GM18907 (cell line): ENCODE results near the gene CACNG4.

ENCODE experiments used
- ATAC-seq: cut with Tn5 transposase; IDR thresholded peaks from one replicate; pipeline ENCODE4 v1.9.1; 2021; ENCODE audit warnings: mild to moderate bottlenecking, moderate library complexity; ENCODE audit not compliant: unreplicated experiment

CACNG4 gene

DNA sequence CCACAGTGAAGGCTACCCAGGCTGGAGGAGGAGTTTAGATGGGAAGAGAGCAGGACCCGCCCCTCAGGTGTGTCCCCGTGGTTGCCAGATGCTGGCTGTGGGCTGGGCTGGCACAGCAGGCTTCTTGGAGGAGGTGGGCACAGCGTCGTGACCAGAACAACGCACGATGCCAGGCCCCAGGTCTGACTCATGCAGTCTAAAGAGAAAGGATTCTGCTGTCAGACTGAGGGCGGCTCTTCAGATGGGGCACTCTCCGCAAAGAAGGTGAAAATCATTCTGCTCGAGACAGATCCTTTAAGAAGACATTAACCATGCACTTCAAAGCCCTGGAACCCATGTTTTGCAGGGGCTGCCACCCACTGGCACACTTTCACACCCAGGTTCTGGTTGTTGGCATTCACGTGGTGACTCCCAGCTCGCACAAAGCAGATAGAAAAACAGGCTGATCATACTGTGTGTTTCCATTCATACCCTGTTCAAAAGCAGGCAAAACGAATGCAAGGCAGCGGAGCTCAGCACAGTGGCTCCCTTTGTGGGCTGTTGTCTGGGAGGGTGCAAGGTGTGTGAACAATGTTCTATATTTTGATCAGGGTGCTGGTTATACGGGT lies 19.0 kb downstream of the CACNG4 start:
- no peak for ATAC-seq

DNA sequence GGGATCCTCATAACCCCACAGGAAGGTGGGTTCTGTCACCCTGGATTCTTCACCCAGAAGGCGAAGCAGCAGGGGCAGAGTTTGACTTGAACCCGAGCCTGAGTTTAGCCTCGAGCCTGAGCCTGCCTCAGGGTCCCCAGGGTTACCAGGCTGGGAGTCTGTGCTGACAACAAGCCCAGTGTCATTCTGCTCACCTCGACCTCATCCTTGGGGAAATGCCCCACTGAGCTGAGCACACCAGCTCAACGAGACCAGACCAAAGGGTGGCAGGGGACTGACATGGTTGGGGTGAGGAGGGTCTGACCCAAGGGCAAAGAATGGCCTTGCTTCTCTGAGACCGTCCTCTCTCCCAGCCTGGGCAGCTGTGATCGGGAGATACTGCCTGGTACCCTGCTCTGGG lies 20.2 kb downstream of the CACNG4 start:
- ATAC-seq = no peak

GRCh38 chr17:66985338-66986237 lies 21.1 kb downstream of the CACNG4 start:
- peak; percentile 48 for ATAC-seq

DNA sequence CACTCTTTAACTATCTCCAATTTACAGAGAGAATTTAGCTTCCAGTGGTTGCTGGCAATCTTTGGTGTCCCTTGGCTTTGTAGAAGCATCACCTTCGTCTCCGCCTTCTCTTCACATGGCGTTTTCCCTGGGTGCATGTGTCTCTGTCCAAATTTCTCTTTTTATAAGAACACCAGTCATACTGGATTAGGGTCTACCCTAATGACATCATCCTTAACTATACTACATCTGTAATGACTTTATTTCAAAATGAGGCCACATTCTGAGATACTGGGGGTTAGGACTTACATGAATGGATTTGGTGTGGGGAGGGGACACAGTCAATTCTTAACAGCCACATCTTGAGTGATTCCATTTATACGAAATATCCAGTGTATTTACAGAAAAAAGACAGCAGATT lies 22.2 kb downstream of the CACNG4 start:
- ATAC-seq = no peak

- ATAC-seq = no peak
Observed at GRCh38 chr17:66987059-66987616, 22.6 kb downstream of the CACNG4 start.

DNA sequence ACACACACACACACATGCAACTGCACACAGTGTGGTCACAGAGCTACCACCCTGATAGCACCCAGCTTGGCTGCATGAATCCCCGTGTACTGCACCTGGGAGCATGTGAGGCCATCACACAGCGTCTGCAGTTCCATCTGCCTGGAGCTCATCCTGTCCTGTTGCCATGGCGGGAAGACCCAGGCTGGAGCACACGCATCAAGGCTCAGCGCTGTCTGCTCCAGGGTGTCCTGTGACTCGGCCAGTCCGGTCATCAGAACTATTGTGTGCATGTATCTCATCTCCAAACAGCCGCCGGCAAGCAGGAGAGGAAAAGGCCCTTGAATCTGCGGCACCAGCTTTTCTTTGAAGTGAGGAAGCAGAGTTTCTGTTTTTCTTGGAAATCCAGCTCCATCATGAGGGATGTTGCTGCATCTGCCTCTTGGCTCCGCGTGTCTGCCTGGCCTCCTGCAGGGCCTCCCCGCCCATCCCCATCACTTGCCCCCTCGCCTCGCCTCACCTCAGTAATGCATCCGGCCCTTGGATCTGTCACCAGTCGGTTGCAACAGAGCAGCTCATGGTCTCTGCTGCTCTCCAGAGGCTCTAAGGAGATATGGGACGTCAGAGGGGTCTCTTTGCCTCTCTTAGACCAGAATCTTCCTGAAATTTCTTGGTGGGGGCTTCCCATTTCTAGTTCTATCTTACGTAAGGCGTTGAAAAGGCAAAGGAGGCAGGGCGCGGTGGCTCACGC lies 23.7 kb downstream of the CACNG4 start:
- no peak for ATAC-seq

GRCh38 chr17:66989076-66989475 lies 24.6 kb downstream of the CACNG4 start:
- ATAC-seq = no peak

DNA sequence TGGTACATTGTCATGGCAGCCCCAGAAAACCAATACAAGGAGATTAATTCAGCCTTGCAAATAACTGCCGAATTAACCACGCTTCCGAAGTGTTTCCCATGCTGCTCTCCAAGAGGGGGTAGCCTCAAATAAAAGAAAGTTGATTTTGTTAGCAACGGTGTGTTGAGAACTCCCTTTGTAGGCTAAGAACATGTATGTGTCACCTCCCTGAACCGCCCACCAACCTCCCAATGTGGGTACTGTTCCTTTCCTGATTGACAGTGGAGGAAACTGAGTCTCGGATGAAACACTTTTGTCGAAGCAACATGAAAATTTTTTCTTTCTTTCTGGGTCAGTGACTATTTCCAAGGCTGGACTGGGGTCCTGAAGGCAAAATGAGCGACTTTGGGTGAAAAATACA lies 25.1 kb downstream of the CACNG4 start:
- no peak for ATAC-seq

DNA sequence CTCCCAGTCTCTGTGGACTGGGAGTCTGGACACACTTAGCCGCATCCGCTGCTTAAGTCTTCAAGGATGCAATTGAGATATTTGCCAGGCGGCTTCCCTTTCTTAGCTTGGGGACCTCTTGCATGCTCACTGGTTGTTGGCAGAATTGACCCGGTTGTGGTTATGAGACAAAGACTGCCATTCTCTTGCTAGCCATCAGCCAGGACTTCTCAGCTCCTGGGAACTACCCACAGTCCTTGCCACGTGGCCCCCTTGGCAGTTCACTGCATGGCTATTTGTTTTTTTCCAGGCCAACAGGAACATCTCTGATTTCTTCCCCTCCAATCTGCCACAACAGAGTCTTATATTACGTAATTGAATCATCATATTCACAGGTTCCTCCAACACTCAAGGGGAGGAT lies 25.5 kb downstream of the CACNG4 start:
- no peak for ATAC-seq

GRCh38 chr17:66992911-66993442 lies 28.5 kb downstream of the CACNG4 start:
- ATAC-seq = no peak

- no peak for ATAC-seq
Observed at GRCh38 chr17:66994361-66994760, 29.9 kb downstream of the CACNG4 start.

GRCh38 chr17:66994930-66995535 lies 30.5 kb downstream of the CACNG4 start:
- no peak for ATAC-seq

- no peak for ATAC-seq
Observed at GRCh38 chr17:66995944-66996343, 31.4 kb downstream of the CACNG4 start.

GRCh38 chr17:66996926-66997325 lies 32.4 kb downstream of the CACNG4 start:
- no peak for ATAC-seq

DNA sequence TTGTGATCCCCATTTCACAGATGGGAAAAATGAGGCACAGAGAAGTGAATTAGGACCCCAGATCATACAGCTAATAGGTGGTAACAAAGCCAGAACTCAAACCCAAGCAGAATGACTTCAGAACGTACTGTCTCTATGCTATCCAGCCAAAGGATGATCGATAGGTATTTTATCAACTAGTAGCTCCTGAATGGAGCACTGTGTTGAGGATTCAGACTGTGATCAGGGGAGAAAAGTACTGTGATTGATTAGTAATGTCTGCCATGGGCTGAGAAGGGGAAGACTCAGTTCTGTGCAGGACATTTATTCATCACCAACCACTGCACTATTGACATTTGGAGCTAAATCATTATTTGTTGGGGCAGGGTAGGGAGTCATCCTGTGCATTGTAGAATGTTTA lies 38.7 kb downstream of the CACNG4 start:
- ATAC-seq = no peak

GRCh38 chr17:67004181-67004580 lies 39.7 kb downstream of the CACNG4 start:
- no peak for ATAC-seq

GRCh38 chr17:67007266-67007665 lies 42.8 kb downstream of the CACNG4 start:
- no peak for ATAC-seq

- no peak for ATAC-seq
Observed at GRCh38 chr17:67008101-67008500, 43.6 kb downstream of the CACNG4 start.

DNA sequence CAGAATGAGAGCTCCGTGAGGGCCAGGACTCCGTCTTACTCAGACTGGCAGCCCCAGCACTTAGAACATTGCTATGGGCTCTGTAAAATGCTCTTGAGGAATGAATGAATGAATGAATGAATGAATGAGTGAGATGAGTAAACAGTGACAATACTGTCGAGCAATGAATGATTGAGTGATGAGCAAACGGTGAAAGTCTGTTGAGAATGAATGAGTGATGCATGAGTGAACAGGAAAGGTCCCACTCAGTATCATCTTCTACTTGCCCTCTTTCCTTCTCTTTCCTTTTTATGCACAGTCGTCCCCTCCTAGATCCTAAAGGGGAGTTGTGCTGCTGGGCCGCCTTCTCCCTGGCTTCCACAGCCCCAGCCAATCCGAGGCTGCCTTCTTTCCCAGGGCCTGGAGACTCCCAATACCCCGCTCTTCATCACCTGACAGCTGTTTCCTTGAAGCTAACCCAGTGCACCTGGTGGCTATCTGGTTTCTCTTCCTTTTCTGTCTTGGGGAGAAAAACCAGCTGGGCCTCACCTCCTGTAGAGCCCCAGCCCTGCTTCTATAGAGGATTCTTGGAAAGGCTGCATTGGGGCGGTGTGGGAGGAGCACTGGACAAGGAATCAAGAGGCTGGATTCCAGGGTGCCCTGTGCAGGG lies 47.1 kb downstream of the CACNG4 start:
- no peak for ATAC-seq

GRCh38 chr17:67013891-67014290 lies 49.4 kb downstream of the CACNG4 start:
- ATAC-seq = no peak
